PFSK-1 (cell line): Measurements from ENCODE around the gene ZDHHC12.

ENCODE experiments used
- POLR2AphosphoS5 ChIP-seq: IDR thresholded peaks from 2 replicates; pipeline ENCODE4 v1.6.1; 2012; ENCODE audit warnings: low read depth, mild to moderate bottlenecking, control low read depth, low read length, moderate library complexity
- SIN3A ChIP-seq: IDR thresholded peaks from 2 replicates; pipeline ENCODE4 v1.6.1; 2012; ENCODE audit warnings: mild to moderate bottlenecking, low read length, moderate library complexity, borderline replicate concordance; ENCODE audit not compliant: insufficient read depth
- TAF1 ChIP-seq: IDR thresholded peaks from 2 replicates; pipeline ENCODE4 v1.6.1; 2012; ENCODE audit warnings: low read length, control low read depth, borderline replicate concordance; ENCODE audit not compliant: insufficient read depth
- TF ChIP-seq, protein P1 (sequence below), 2 experiments: IDR thresholded peaks; 2 replicates each; pipeline versions ENCODE4 v1.6.1 to v1.8.0; 2011 to 2012; ENCODE audit warnings: low read depth in 2 of 2, low read length in 2 of 2, control low read depth in 1 of 2, inconsistent platforms in 1 of 2, mild to moderate bottlenecking in 1 of 2, moderate library complexity in 1 of 2; ENCODE audit not compliant: insufficient read depth in 1 of 2

DNA sequence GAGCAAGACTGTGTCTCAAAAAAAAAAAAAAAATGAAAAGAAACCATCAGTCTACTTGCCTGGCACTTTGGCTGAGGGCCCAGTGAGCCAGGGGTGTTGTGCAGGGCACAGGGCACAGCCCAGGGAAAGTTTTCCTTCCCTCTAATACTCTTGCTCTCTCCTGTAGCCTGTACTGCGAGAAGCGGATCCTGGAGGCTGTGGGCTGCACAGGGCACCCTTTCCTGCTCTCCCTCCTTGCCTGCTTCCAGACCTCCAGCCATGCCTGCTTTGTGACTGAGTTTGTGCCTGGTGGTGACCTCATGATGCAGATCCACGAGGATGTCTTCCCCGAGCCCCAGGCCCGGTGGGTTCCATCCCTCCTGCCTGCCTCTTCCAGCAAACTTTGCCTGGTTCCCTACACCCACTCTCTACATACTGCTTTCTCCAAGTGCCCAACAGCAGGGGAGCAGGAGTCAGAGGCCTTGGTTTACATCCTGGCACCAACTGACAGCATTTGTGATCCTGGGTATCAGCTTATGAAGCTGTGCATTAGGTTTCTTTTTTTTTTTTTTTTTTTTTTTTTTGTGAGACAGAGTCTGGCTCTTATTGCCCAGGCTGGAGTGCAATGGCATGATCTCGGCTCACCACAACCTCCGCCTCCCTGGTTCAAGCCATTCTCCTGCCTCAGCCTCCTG is 7.2 kb downstream of the ZDHHC12 start:
- TF ChIP-seq POLR2AphosphoS5 (no peak), SIN3A (no peak), TAF1 (no peak)
- TF ChIP-seq, protein P1, sequence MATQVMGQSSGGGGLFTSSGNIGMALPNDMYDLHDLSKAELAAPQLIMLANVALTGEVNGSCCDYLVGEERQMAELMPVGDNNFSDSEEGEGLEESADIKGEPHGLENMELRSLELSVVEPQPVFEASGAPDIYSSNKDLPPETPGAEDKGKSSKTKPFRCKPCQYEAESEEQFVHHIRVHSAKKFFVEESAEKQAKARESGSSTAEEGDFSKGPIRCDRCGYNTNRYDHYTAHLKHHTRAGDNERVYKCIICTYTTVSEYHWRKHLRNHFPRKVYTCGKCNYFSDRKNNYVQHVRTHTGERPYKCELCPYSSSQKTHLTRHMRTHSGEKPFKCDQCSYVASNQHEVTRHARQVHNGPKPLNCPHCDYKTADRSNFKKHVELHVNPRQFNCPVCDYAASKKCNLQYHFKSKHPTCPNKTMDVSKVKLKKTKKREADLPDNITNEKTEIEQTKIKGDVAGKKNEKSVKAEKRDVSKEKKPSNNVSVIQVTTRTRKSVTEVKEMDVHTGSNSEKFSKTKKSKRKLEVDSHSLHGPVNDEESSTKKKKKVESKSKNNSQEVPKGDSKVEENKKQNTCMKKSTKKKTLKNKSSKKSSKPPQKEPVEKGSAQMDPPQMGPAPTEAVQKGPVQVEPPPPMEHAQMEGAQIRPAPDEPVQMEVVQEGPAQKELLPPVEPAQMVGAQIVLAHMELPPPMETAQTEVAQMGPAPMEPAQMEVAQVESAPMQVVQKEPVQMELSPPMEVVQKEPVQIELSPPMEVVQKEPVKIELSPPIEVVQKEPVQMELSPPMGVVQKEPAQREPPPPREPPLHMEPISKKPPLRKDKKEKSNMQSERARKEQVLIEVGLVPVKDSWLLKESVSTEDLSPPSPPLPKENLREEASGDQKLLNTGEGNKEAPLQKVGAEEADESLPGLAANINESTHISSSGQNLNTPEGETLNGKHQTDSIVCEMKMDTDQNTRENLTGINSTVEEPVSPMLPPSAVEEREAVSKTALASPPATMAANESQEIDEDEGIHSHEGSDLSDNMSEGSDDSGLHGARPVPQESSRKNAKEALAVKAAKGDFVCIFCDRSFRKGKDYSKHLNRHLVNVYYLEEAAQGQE (IDR thresholded peaks at IDR 0.05; ENCODE audit: insufficient read depth in 1 of 2, low read depth in 2 of 2, low read length in 2 of 2), result no peak
